ENCODE measurements around the gene SELENOS. TPM values are rescaled to one million over a fixed set of nuclear protein-coding genes. Genes with fewer than 3 reads are reported as not detected.

Gene SELENOS
- total RNA-seq, 3 donors from 2014 or later, result 78.7 to 118 (median 115) TPM

GRCh38 chr15:101267320-101268104 lies 9.8 kb downstream of the SELENOS start:
- no peaks in the 10 kb centered on the region for H3K4me1 ChIP-seq (ENCODE audit: low read depth)
- H3K9me3 ChIP-seq, result no peaks in the 10 kb centered on the region
- TF ChIP-seq, protein P1, sequence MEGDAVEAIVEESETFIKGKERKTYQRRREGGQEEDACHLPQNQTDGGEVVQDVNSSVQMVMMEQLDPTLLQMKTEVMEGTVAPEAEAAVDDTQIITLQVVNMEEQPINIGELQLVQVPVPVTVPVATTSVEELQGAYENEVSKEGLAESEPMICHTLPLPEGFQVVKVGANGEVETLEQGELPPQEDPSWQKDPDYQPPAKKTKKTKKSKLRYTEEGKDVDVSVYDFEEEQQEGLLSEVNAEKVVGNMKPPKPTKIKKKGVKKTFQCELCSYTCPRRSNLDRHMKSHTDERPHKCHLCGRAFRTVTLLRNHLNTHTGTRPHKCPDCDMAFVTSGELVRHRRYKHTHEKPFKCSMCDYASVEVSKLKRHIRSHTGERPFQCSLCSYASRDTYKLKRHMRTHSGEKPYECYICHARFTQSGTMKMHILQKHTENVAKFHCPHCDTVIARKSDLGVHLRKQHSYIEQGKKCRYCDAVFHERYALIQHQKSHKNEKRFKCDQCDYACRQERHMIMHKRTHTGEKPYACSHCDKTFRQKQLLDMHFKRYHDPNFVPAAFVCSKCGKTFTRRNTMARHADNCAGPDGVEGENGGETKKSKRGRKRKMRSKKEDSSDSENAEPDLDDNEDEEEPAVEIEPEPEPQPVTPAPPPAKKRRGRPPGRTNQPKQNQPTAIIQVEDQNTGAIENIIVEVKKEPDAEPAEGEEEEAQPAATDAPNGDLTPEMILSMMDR (IDR thresholded peaks at IDR 0.05), result no peak
- intact Hi-C loops (cut with DNase I, micrococcal nuclease), result no loop called here
- DNase-seq (peak in 1 of 3 donors; percentile 42), ATAC-seq (peak; percentile 59)
- no peak overlapping the region for H3K4me3 ChIP-seq
- H3K36me3 ChIP-seq (ENCODE audit: low read depth), result peaks cover 5% of the 10 kb centered on the region

GRCh38 chr15:101266787-101267186 lies 10.5 kb downstream of the SELENOS start:
- H3K36me3 ChIP-seq (ENCODE audit: low read depth), result no peaks in the 10 kb centered on the region
- ATAC-seq, result peak; percentile 5
- no peak for DNase-seq
- TF ChIP-seq, protein P1 (IDR thresholded peaks at IDR 0.05), result no peak
- intact Hi-C loops (cut with DNase I, micrococcal nuclease), result no loop called here
- no peaks in the 10 kb centered on the region for H3K4me1 ChIP-seq (ENCODE audit: low read depth)
- no peaks in the 10 kb centered on the region for H3K9me3 ChIP-seq
- H3K4me3 ChIP-seq, result no peak overlapping the region

DNA sequence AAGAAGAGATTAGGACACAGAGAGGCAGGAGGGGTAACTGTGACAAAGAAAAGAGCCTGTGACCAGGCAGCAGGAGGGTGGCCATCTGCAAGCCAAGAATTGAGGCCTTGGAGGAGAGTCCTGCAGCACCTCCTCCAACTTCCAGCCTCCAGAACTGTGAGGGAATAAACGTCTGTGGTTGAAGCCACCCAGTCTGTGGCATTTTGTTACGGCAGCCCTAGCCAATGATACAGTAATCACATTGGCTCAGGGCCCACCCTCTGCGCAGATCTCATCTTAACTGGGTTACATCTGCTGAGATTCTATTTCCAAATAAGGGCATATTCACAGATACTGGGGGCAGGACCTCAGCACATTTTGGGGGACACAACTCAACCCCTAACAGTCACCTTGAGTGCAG lies 11.3 kb downstream of the SELENOS start:
- intact Hi-C loops (cut with DNase I, micrococcal nuclease), result no loop called here
- no peak for ATAC-seq
- DNase-seq, result no peak
- H3K4me3 ChIP-seq, result no peak overlapping the region
- H3K4me1 ChIP-seq (ENCODE audit: low read depth), result no peaks in the 10 kb centered on the region
- H3K36me3 ChIP-seq (ENCODE audit: low read depth), result no peaks in the 10 kb centered on the region
- TF ChIP-seq, protein P1 (IDR thresholded peaks at IDR 0.05), result no peak
- H3K9me3 ChIP-seq, result no peaks in the 10 kb centered on the region

GRCh38 chr15:101264911-101265641 lies 12.2 kb downstream of the SELENOS start:
- TF ChIP-seq, protein P1 (IDR thresholded peaks at IDR 0.05), result no peak
- no peaks in the 10 kb centered on the region for H3K4me1 ChIP-seq (ENCODE audit: low read depth)
- ATAC-seq, result peak; percentile 11
- no peak overlapping the region for H3K4me3 ChIP-seq
- DNase-seq, result no peak
- no peaks in the 10 kb centered on the region for H3K9me3 ChIP-seq
- no peaks in the 10 kb centered on the region for H3K36me3 ChIP-seq (ENCODE audit: low read depth)
- intact Hi-C loops (cut with DNase I, micrococcal nuclease), result loop anchor here in 1 of 2 donors (5.0 kb wide), 1 partner anchor 253 kb away; no protein-coding TSS in a partner anchor

DNA sequence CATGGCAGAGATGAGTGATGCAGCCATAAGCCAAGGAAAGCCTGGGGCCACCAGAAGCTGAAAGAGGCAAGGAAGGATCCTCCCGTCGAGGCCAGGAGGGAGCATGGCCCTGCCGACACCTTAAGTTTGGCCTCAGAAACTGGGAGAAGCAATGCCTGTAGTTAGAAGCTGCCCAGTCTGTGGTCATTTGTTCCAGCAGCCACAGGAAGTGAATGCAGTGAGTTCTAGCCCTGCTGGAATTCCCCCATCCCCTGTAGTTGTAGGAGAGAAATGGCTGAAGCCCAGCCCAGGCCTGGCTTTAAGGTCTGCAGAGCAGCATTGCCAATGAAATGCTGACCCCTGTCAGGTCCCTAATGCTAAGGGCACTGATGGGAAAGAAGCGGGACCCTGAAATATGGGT lies 13.3 kb downstream of the SELENOS start:
- ATAC-seq, result no peak
- intact Hi-C loops (cut with DNase I, micrococcal nuclease), result loop anchor here in 1 of 2 donors (5.0 kb wide), 1 partner anchor 252 kb away; no protein-coding TSS in a partner anchor
- TF ChIP-seq, protein P1 (IDR thresholded peaks at IDR 0.05), result no peak
- Histone ChIP-seq H3K4me3 (no peak overlapping the region), H3K36me3 (ENCODE audit: low read depth) (no peaks in the 10 kb centered on the region), H3K9me3 (no peaks in the 10 kb centered on the region), H3K4me1 (ENCODE audit: low read depth) (no peaks in the 10 kb centered on the region)
- DNase-seq, result no peak

Data from mucosa of descending colon (tissue), 3 donors.